Measurements from ENCODE around the gene DPM2. TPM values are rescaled to one million over a fixed set of nuclear protein-coding genes. Genes with fewer than 3 reads are reported as not detected.

The DPM2 gene
- total RNA-seq, 1 donor from 2014 or later, result 12.1 TPM

DNA sequence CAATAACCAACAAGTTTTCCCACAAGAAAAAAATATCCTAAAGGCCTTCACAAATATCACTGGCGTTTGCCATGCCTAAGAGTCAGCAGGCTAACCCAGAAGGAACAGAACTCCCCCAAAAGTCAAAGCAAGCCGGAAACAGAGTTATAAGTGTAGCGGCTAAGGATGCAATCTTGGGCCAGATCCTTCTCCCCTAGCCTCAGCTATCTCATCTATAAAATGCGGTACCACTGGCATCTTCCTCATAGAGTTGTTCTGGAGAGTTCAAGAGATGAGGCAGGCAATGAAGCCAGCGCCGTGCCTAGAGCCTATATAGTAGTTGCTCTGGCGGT lies 632 bp downstream of the DPM2 start:
- no peak for DNase-seq (ENCODE audit: low read depth, low spot score)

DNA sequence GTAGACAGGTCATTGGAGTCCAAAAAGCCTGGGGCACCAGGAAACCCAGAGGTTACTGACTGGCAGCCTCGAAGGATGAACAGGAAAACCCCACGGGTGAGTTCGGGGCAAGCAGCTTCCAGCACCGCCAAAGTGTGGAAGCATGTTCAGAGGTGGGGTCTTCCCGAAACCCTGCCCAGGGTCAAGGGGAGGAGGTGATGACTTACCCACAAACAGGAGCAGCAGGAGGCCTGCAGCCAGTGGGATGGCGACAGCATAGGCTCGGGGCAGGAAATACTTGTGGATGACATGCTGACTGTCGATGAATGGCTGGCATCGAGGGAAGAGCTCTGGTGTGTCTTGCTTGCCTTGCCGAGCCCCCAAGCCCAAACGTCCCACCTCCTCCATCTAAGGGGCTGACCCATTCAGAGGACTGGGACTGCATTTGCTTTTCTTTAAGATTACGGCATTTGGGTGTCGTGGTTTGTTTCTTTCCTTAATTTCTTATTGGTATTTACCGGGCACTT lies 1.3 kb downstream of the DPM2 start:
- no peak for DNase-seq (ENCODE audit: low read depth, low spot score)

DNA sequence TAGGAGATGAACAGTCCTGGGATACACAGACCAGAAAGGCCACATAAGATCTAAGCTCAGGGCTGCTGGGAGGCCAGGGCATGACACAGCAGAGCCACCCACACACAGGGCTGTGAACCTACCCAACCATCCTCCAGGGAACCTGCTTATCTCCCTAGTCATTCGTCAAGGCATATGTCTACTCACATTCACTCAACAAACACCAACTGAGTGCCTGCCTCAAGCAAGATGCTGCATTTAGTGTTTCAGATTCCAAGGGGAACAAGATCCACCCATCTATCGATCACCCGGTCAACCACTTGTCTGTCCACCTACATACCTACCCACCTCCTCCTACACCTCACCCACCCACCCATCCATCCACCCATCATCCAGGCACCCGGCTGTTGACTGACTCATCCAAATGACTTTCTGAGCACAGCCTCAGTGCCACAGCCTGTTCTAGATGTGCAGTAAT lies 1.9 kb downstream of the DPM2 start:
- no peak for DNase-seq (ENCODE audit: low read depth, low spot score)

DNA sequence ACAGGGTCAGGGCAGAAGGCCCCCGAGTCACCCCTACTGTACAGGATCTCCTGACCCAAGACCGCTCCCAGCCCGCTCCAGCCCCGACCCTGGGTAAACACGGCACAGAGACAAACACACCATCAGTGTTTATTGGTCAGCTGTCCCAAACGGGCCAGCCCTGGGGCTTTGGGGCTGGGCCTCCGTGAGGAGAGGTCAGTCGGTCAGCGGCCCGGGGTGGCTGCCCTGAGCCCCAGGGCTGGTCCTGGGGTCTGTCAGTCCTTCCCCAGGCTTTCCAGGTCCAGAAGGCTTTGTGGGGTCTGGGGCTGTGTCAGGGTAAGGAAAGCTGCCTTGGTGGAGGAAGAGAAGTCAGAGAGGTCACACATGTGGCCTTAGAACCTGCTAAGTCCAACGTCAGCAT lies 2.7 kb downstream of the DPM2 start:
- DNase-seq (ENCODE audit: low read depth, low spot score), result no peak

DNA sequence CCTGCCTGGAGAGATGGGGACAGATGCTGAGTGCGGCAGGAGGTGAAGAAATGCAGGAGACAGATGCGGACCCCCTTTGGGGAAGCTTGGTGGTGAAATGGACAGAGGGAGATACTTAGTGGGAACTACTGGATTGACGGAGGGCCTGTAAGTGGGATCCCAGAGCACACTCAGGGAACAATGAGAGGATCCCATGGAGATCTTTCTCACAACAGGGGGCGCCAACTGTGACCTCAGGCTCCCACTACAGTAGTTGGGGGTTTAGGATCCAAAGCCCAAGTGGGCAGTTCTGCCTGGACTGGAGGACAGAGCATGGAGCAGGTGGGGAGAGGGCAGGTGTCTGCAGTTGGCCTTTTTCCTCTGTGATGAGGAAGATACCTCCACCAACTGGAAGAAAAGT lies 3.4 kb downstream of the DPM2 start:
- no peak for DNase-seq (ENCODE audit: low read depth, low spot score)

DNA sequence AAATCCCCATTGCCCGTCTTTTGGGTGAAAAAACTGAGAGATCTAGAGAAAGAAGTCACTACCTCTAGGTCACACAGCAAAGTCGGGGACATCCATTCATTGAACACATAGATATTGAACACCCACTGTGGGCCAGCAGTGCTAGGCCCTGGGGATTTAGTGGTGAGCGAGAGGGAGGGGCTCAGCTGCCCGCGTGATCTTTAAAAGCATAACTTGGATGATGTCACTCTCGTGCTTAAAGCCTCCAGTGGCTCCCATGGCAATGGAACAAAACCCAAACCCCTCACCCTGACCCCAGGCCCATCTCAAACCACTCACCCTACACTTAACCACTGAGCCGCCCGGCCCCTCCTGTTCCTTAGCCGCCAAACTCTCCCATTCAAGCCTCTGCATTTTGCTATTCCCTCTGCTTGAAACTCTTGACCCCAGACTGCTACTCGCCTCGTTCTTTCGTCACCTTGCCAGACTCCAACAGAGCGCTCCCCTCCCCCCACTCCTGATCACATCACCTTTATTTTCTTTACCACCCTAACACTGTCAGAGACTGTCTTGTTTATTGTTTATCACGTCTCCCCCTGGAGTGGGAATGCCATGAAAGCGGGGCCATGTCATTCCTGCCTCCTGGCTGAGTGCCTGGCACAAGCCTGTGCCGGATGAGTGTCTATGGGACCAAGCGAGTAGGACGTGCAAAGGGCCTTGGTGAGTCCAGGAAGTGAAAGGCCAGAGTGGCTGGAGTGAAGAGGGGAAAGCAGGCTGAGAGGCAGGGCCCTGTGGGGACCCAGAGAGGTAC lies 6.4 kb downstream of the DPM2 start:
- no peak for DNase-seq (ENCODE audit: low read depth, low spot score)

DNA sequence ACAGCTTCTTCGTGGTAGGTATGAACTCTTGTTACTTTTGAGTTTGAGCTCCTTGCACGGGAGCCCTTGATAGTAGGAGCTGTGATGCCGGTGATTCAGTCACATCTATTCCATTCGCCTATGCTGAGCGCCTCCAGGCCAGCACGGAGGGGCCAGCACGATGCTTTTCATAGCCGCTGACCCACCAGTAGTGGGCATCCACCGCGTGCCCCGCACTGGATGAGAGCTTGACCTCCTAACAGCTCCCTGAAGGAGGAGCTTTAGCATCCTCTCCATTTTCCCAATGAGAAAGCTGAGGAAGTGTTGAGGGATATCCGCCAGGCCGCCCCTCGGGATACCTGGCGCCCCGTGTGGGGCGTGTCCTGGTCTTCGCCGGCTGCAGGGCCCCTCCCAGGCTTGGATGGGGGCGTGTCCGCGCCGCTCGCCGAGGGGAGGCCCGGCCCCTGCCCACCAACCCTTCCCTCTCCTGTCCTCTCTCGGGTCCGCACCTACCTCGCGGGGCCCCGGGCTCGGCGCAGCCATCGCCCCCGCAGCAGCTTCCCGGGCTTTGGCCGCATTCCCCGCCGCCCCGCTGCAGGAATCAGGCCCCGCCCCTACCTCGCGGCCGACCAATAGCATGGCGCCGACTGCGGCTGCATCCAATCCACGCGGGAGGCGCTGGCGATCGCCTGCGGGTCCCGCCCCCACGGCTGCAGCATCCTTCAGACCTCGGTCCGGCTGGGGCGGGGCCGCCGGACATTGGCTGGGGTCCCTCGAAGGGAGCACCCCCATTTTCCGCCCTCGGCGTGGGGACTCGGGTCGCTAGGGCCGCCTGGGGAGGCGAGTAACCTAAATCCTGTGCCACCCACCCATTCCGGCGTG lies 7.2 kb downstream of the DPM2 start, which contains the start of gene PIP5KL1:
TSS of gene PIP5KL1 (minus strand) at position 547 of the 861 bp plus-strand sequence. CDS start at position 522, 25 bp downstream.
- no peak for DNase-seq (ENCODE audit: low read depth, low spot score)

DNA sequence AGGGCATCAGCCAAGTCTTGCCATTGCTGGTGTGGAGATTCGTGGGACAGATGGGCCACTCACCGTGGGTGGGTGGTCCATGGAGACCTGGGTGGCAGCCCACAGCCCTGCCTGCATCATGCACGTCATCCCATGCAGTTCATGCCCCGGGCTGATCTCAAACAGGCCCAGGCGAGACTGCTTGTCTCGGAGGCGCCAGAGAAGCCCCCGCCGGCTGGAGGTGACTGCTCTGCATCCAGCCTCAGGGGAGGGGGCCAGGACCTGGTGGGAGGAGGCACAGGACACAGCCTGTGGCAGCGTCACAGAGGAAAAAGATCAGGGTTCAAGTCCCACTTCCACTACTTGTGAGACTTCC lies 8.1 kb downstream of the DPM2 start:
- DNase-seq (ENCODE audit: low read depth, low spot score), result no peak

DNA sequence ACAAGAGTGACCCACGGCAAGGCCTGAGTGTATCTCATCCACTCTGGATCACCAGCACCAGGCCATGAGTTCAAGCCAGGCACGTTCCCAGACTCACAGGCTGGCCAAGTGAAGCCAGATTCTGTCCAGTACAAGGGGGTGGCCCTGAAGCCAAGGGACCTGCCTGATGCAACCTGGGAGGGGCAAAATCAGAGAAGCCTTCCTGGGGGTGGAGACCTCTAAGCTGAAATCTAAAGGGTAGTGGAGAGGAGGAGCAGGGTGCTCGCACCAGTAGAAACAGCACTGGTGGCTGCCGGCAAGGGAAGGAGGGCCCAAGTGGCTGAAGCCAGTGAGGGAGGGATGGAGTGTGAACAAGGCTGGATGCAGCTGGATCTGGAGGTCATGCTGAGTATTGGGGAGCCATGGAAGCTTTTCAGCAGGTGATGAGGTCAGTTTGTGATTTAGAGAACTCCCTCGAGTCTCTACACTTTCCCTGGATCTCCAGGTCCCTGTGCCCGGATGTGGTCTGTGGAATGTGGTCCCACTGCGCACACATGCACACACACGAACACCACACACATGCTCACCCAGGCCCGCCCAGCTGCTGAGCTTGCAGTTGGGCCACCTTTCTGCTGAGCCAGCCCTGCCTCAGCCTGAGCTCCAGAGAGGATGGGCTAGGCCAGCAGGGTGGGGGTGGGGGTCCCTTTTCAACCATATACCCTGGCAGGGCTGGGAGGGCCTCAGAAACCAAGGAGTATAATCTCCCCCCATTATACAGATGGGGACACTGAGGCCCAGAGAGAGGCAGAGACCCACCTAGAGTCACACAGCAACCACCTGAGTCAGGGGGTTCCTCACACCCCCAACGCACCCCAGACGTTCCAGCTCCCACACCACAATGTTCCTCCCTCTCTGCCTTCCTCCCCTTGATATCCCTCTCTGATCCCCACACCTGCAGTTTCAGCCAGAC lies 8.7 kb downstream of the DPM2 start:
- DNase-seq (ENCODE audit: low read depth, low spot score), result no peak

DNA sequence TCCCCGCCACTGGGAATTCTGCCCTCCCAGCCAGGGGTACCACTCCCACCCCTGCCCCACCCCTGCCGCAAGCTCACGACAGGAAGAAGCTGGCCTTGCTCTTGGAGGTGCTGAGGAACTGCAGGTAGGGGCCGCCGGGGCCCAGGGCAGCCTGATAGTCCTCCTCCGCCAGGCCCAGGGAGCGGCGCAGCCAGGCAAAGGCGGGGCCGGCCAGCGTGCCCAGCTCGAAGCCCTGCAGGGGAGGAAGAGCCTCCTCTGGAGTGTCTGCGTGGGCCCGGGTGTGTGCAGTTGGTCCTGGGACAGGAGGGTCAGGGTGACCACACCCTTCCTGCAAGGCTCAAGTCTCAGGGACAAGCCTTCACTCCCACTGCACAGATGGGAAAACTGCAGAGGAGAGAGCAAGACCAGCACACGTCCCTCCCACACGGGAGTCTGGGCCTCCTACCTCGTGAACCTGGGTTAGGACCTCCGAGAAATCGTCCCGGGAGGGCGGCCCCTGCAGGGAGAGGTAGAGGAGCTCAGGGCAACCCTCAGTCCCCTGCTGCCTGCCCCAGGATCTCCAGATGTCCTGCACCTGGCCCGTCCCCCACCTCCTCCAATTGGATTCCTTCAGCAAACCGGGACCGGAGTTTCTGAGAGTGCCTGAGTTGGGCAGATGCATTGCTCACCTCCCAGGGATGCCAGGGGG lies 9.5 kb downstream of the DPM2 start:
- no peak for DNase-seq (ENCODE audit: low read depth, low spot score)

DNA sequence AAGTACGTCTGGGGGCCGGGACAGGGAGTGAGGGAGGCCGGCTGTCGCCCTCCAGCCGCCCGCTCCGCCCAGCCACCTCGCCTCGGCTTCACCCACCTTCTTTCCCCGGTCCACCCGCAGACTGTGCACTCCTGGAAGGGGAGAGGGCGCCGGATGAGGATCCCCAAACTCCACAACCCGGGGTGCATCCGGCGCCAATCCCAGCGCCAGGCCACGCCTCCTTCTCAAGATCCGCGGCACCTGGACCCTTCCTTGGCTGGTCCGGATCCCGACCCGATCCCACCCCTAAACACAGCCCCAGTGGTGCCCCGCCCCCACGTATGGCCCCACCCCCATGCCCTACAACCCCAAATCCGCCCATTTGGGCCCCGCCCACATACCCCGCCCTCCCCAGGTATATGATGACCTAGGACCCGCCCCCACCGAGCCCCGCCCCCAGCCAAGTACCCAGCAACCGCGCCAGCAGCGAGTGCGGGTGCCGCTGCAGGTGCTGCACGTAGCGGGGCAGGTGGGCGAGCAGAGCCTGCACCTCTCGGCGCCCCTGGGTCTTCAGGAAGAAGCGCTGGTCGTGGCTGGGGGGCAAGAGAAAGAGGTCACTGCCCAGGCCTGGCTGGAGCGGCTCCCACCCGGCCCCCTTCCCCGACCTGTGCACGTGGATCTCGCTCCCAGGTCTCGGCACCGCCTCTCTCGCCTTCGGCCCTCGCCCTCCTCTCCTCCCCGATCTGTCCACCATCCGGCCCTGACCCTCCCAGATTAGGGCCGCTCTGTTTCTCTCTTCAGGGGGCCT lies 10.3 kb downstream of the DPM2 start:
- DNase-seq (ENCODE audit: low read depth, low spot score), result no peak

DNA sequence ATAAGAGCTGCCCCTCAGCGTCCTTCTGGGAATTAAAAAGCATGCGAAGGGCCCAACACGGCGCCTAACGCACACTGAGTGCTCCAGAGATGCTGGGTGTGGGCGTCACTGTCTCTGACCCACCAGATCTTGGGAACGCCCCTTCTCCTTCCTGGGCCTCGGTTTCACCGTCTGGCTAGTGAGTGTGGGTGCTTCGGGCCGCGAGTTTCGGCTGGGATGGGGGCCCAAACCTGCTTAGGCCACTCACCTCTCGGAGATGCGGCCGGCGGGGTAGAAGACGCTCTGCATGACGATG lies 10.8 kb downstream of the DPM2 start:
- DNase-seq (ENCODE audit: low read depth, low spot score), result no peak

DNA sequence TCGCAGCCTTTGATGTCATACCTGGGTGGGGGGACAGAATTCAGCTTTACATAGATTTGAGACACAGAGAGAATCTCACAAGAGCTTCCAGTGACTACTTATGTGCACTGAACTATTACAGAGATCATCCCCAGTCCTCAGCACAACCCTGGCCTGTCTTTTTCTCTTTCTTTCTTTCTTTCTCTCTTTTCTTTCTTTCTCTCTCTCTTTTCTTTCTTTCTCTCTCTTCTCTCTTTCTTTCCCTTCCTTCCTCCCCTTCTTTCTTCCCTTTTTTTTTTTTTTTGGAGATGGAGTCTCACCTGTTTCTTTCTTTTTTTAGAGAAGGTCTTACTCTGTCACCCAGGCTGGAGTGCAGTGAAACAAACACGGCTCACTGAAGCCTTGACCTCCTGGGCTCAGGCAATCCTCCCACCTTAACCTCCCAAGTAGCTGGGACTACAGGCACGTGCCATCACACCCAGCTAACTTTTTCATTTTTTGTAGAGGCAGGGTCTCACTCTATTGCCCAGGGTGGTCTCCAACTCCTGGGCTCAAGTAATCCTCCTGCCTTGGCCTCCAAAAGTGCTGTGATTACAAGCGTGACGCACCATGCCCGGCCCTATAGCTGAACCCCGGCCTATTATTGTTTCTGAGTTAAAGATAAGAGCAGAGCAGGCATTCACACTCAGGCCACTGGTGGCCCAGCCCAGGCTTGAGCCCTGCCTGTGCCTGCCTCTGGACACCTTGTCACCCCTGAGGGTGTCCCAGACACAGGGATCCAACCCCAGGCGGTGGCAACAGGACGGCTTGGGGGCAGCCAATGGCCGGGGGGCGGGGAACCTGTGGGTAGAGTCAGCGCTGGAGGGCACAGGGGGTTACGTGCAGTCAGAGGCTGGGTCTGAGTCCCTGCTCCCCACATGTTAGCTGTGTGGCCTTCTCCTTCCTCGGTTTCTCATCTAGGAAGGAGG lies 11.4 kb downstream of the DPM2 start:
- DNase-seq (ENCODE audit: low read depth, low spot score), result no peak

DNA sequence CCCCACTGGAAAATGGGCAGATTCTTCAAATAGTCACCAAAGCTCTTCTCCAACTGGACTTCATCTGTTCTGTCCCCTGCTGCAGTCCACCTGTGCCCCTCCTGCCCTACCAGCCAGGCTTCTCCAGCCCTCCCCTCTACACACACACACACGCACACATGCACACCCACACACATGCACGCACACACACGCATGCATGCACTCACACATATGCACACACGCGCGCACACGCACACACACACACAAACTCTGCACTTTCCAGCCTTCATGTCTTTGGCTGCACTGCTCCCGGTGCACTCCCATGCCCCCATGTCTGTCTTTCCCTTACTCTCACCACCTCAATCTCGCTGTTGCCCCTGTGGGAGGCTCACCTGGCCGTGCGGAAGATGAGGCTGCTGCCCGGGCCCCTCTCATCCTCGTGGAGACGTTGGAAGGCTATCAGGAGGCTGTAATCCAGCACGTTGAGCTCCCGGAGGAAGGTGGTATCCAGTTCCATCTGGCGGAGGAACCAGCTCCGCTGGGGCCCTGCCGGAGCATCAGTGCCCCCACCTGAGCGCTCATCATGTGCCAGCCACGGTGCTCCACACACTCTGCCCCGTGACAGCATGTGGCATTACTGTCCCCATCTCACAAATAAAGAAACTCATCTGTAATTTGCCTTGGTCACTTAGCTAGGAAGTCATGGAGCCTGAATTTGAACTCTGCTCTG lies 12.8 kb downstream of the DPM2 start:
- DNase-seq (ENCODE audit: low read depth, low spot score), result no peak

DNA sequence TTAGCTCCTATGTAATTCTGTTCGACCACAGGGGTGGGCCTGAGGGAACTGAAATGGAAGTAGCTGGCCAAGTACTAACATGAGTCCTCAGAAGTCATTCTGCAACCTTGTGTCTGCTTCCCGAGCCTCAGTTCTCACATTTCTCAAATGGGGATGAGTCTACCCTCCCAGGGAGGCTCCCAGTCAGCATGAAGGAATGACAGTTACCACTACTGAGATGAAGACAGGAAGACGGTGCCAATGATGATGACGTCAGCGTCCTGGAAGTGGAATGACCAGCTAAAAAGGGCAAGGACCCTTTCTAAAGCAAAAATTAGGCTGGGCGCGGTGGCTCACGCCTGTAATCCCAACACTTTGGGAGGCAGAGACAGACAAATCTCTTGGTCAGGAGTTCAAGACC lies 13.9 kb downstream of the DPM2 start:
- DNase-seq (ENCODE audit: low read depth, low spot score), result no peak

DNA sequence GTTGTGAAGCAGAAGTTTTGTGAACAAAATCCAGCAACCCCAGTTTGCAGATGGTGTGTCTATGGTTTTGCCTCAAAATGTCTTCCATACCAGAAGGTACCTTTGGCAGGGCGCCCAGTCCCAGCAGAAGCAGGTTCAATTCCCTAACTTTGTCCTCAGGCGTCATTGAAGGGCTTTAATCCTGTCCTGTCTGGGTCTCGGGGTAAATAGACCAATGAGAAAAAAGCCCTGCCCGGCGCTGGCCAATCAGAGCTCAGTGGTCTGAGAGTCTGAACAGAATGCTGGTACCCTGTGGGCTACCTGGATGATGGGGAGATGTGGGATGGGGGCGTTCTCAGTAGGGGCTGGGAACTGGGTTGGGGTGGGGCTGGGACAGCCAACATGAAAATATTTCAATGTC lies 14.6 kb downstream of the DPM2 start:
- no peak for DNase-seq (ENCODE audit: low read depth, low spot score)

DNA sequence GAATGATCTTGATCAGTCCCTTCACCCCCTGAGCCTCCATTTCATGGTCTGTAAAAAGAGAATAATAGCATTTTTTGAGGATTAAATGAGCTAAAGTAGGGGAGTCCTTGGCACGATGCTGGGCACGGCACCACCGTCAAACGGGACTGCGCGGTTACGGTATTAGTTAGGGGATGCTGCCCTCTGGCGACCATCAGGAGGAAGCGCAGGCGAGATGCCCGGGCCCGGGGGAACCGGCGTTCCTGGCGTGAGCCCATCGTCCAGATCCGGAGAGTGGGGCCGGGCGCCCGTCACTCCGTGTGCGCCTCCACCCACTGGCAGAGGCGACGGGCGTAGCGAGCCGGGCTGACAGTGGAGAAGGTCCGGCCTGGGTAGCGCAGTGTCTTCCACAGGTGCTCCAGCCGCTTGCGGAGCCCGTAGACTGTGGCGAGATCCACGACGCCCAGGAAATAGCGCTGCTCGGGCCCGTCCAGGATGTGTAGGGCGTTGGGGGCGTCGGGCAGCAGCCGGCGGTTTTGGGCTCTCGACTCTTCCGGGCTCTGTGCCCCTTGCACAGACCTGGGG lies 16.0 kb downstream of the DPM2 start:
- no peak for DNase-seq (ENCODE audit: low read depth, low spot score)

DNA sequence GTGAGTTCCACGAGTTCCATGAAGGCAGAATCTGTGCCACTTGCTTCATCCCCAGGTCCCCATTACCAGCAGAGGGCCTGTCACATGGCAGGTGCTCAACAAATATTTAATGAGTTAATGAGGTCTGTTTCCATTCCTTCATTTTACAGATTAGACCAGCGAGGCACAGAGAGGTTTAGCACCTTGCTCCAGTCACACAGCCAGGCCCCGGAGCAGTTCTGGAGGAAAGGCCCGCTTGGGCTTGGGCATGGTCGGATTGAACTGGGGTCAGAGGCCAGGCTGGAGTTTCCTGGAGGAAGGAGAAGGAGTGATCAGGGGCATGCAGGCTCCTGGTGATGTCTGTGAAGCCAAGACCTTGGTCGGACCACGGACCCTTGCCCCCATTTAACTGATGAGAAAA lies 16.9 kb downstream of the DPM2 start:
- no peak for DNase-seq (ENCODE audit: low read depth, low spot score)
